LNCAP (cell line): ENCODE data around the gene TMIGD3.

Experiments
- CTCF ChIP-seq: fragments of 450-650 bp; IDR thresholded peaks from 2 replicates; pipeline ENCODE4 v1.5.1; 2017; ENCODE audit warnings: mild to moderate bottlenecking

The TMIGD3 gene

GRCh38 chr1:111471538-111471937 is 31.9 kb downstream of the TMIGD3 start:
- no peak for TF ChIP-seq CTCF

GRCh38 chr1:111471012-111471411 is 32.4 kb downstream of the TMIGD3 start:
- no peak for TF ChIP-seq CTCF

GRCh38 chr1:111470596-111470995 is 32.8 kb downstream of the TMIGD3 start:
- no peak for TF ChIP-seq CTCF

GRCh38 chr1:111469539-111469938 is 33.9 kb downstream of the TMIGD3 start:
- TF ChIP-seq CTCF, result no peak

- TF ChIP-seq CTCF, result no peak
Observed at GRCh38 chr1:111468717-111469100, 34.7 kb downstream of the TMIGD3 start.

- no peak for TF ChIP-seq CTCF
Observed at GRCh38 chr1:111467865-111468716, 35.3 kb downstream of the TMIGD3 start.

- TF ChIP-seq CTCF, result no peak
Observed at GRCh38 chr1:111466480-111466879, 37.0 kb downstream of the TMIGD3 start.
